ENCODE results near the gene MAP3K8.
A peak's percentile ranks its signal among the peaks of the same experiment; 100 is the strongest.
"Not testable (repeated sequence)": the region's sequence is repeated elsewhere in the genome, so short reads cannot be mapped to it uniquely, and the experiment has no call there.

The MAP3K8 gene

GRCh38 chr10:30415593-30415992, 18.4 kb upstream of the MAP3K8 start:
- no peak overlapping the region for H3K4me3 ChIP-seq (ENCODE audit: low read depth, low read length)
- TF ChIP-seq, protein P1, sequence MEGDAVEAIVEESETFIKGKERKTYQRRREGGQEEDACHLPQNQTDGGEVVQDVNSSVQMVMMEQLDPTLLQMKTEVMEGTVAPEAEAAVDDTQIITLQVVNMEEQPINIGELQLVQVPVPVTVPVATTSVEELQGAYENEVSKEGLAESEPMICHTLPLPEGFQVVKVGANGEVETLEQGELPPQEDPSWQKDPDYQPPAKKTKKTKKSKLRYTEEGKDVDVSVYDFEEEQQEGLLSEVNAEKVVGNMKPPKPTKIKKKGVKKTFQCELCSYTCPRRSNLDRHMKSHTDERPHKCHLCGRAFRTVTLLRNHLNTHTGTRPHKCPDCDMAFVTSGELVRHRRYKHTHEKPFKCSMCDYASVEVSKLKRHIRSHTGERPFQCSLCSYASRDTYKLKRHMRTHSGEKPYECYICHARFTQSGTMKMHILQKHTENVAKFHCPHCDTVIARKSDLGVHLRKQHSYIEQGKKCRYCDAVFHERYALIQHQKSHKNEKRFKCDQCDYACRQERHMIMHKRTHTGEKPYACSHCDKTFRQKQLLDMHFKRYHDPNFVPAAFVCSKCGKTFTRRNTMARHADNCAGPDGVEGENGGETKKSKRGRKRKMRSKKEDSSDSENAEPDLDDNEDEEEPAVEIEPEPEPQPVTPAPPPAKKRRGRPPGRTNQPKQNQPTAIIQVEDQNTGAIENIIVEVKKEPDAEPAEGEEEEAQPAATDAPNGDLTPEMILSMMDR (IDR thresholded peaks at IDR 0.05; ENCODE audit: low read depth, low read length, missing control alignments) = no peak
- in situ Hi-C loops (cut with HindIII; ENCODE audit: low pct_ligation_motif_present, low sequenced_read_pairs) = no loop called here
- no peaks in the 10 kb centered on the region for H3K36me3 ChIP-seq (replicated peaks)
- DNase-seq = no peak
- no peak overlapping the region for H3K27ac ChIP-seq
- no peaks in the 10 kb centered on the region for H3K27me3 ChIP-seq (replicated peaks)

DNA sequence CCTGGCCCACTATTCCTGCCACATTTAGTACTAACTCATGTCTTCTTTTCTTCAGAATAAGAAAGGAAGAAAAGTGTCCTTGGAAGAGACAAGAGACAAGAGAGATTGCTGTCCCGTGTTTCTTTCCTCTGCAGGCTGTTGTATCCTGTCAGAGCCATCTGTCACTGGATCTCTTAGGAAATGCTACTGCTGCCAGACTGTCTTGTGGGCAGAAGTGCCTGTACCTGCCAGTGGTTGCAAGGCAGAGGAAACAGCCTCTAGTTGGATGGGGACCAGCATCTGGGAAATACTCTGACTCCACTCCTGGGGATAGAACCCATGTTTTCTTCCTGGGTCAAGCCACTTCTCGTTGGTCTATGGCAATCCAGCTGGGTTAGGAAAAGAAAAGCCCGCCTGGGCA, 16.7 kb upstream of the MAP3K8 start:
- Histone ChIP-seq H3K27me3 (replicated peaks) (no peaks in the 10 kb centered on the region), H3K4me3 (ENCODE audit: low read depth, low read length) (no peak overlapping the region), H3K27ac (no peak overlapping the region), H3K36me3 (replicated peaks) (no peaks in the 10 kb centered on the region)
- DNase-seq = no peak
- TF ChIP-seq, protein P1 (IDR thresholded peaks at IDR 0.05; ENCODE audit: low read depth, low read length, missing control alignments) = no peak
- in situ Hi-C loops (cut with HindIII; ENCODE audit: low pct_ligation_motif_present, low sequenced_read_pairs) = no loop called here

- no peak for DNase-seq
- Histone ChIP-seq H3K27me3 (replicated peaks) (no peaks in the 10 kb centered on the region), H3K36me3 (replicated peaks) (no peaks in the 10 kb centered on the region), H3K4me3 (ENCODE audit: low read depth, low read length) (no peak overlapping the region), H3K27ac (no peak overlapping the region)
- in situ Hi-C loops (cut with HindIII; ENCODE audit: low pct_ligation_motif_present, low sequenced_read_pairs) = no loop called here
- TF ChIP-seq, protein P1 (IDR thresholded peaks at IDR 0.05; ENCODE audit: low read depth, low read length, missing control alignments) = no peak
These were observed 13.7 kb upstream of the MAP3K8 start for GRCh38 chr10:30420266-30420665.

DNA sequence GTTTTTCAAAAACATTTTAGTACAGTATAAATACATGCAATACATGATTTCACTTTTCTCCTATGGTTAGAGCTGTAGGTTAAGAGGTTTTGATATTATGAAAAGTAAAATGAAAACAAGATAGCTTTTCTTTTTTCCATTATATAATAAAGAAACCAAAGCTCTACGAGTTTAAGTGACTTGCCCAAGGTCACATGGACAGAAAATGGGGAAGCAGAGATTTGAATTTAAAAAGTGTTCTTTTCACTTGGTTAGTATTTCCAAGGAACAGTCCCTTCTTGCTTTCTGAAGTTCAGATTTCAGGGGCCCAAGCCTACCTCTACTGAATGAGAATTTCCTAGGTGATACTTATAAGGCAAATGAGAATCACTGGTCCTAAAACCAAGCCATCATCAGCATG, 13.2 kb upstream of the MAP3K8 start:
- H3K27me3 ChIP-seq (replicated peaks) = no peaks in the 10 kb centered on the region
- in situ Hi-C loops (cut with HindIII; ENCODE audit: low pct_ligation_motif_present, low sequenced_read_pairs) = no loop called here
- H3K27ac ChIP-seq = no peak overlapping the region
- TF ChIP-seq, protein P1 (IDR thresholded peaks at IDR 0.05; ENCODE audit: low read depth, low read length, missing control alignments) = no peak
- DNase-seq = no peak
- no peak overlapping the region for H3K4me3 ChIP-seq (ENCODE audit: low read depth, low read length)
- H3K36me3 ChIP-seq (replicated peaks) = no peaks in the 10 kb centered on the region

GRCh38 chr10:30422151-30422695, 11.8 kb upstream of the MAP3K8 start:
- TF ChIP-seq, protein P1 (IDR thresholded peaks at IDR 0.05; ENCODE audit: low read depth, low read length, missing control alignments) = no peak
- DNase-seq = no peak
- H3K27me3 ChIP-seq (replicated peaks) = no peaks in the 10 kb centered on the region
- H3K27ac ChIP-seq = no peak overlapping the region
- H3K4me3 ChIP-seq (ENCODE audit: low read depth, low read length) = no peak overlapping the region
- H3K36me3 ChIP-seq (replicated peaks) = no peaks in the 10 kb centered on the region
- in situ Hi-C loops (cut with HindIII; ENCODE audit: low pct_ligation_motif_present, low sequenced_read_pairs) = no loop called here

- H3K27ac ChIP-seq = no peak overlapping the region
- no peaks in the 10 kb centered on the region for H3K36me3 ChIP-seq (replicated peaks)
- no peak overlapping the region for H3K4me3 ChIP-seq (ENCODE audit: low read depth, low read length)
- no peaks in the 10 kb centered on the region for H3K27me3 ChIP-seq (replicated peaks)
- in situ Hi-C loops (cut with HindIII; ENCODE audit: low pct_ligation_motif_present, low sequenced_read_pairs) = no loop called here
- TF ChIP-seq, protein P1 (IDR thresholded peaks at IDR 0.05; ENCODE audit: low read depth, low read length, missing control alignments) = no peak
- peak; percentile 48 for DNase-seq
These were observed 10.9 kb upstream of the MAP3K8 start for GRCh38 chr10:30422981-30423654.

- H3K27me3 ChIP-seq (replicated peaks); H3K27ac ChIP-seq; DNase-seq; in situ Hi-C loops (cut with HindIII; ENCODE audit: low pct_ligation_motif_present, low sequenced_read_pairs); H3K36me3 ChIP-seq (replicated peaks); H3K4me3 ChIP-seq (ENCODE audit: low read depth, low read length): not testable (repeated sequence)
These were observed 10.2 kb upstream of the MAP3K8 start for GRCh38 chr10:30423655-30424275.

All from brain microvascular endothelial cell (primary cell).